ENCODE data around the gene ADK. TPM values are rescaled to one million over a fixed set of nuclear protein-coding genes. Genes with fewer than 3 reads are reported as not detected.
"Not testable (repeated sequence)": the region's sequence is repeated elsewhere in the genome, so short reads cannot be mapped to it uniquely, and the experiment has no call there.

ADK gene
- total and polyA plus RNA-seq, 2 experiments from 2014 or later, result 39.9 to 53.0 TPM

- no peak for TF ChIP-seq EZH2 (IDR thresholded peaks at IDR 0.05; ENCODE audit: low read depth, unreplicated experiment)
- TF ChIP-seq ETS1 (IDR thresholded peaks at IDR 0.05), result no peak
- no peak for TF ChIP-seq JUNB (IDR thresholded peaks at IDR 0.05; ENCODE audit: unreplicated experiment)
- no peak for TF ChIP-seq CREB1 (CRISPR knock-in tag; IDR thresholded peaks at IDR 0.05; ENCODE audit: low read depth)
- TF ChIP-seq POLR2AphosphoS5 (IDR thresholded peaks at IDR 0.05; ENCODE audit: low read depth), result no peak
- no peak for TF ChIP-seq REST (IDR thresholded peaks at IDR 0.05; ENCODE audit: unreplicated experiment)
- TF ChIP-seq ZNF114 (CRISPR knock-in tag; IDR thresholded peaks at IDR 0.05), result no peak
- no peak for TF ChIP-seq CTCF (conservative IDR thresholded peaks at IDR 0.05; ENCODE audit: low read depth in 2 of 2)
- no peak for TF ChIP-seq NANOG (IDR thresholded peaks at IDR 0.05; ENCODE audit: borderline replicate concordance)
- TF ChIP-seq STAT1 (IDR thresholded peaks at IDR 0.05; ENCODE audit: unreplicated experiment), result no peak
Observed at GRCh38 chr10:74523199-74523598, 372.2 kb downstream of the ADK start (continued).

GRCh38 chr10:74525885-74526284 is 374.9 kb downstream of the ADK start:
- Mint-ChIP-seq H3K4me3 (no peak overlapping the region), H3K27ac (no peak overlapping the region), H3K27me3 (ENCODE audit: insufficient read depth, low read depth, poor library complexity) (peaks cover 4% of the 10 kb centered on the region), H3K36me3 (ENCODE audit: low read depth) (no peaks in the 10 kb centered on the region), H3K9me3 (no peaks in the 10 kb centered on the region), H3K4me1 (peaks cover 19% of the 10 kb centered on the region)
- no peak for DNase-seq (ENCODE audit: low spot score)
- no peak overlapping the region for H3K4me2 ChIP-seq
- no peaks in the 10 kb centered on the region for H3K36me3 ChIP-seq (ENCODE audit: insufficient read depth)
- H3K27me3 ChIP-seq (ENCODE audit: insufficient read depth), result no peaks in the 10 kb centered on the region
- H3K4me1 ChIP-seq (ENCODE audit: insufficient read depth), result peaks cover 6% of the 10 kb centered on the region
- ATAC-seq, result no peak
- no peaks in the 10 kb centered on the region for H3F3A ChIP-seq (replicated peaks; ENCODE audit: low read depth)
- H3K27ac ChIP-seq (ENCODE audit: low read depth), result no peak overlapping the region
- no peak overlapping the region for H3K4me3 ChIP-seq
- no peaks in the 10 kb centered on the region for H3K9me2 ChIP-seq (ENCODE audit: insufficient read depth)
- H2AFZ ChIP-seq, result no peak overlapping the region
- H4K20me1 ChIP-seq (replicated peaks; ENCODE audit: insufficient read depth), result no peaks in the 10 kb centered on the region
- TF ChIP-seq CREB1 (CRISPR knock-in tag; IDR thresholded peaks at IDR 0.05; ENCODE audit: low read depth) (no peak), ZNF331 (CRISPR knock-in tag; IDR thresholded peaks at IDR 0.05; ENCODE audit: low read depth) (no peak), REST (IDR thresholded peaks at IDR 0.05; ENCODE audit: unreplicated experiment) (no peak), NANOG (IDR thresholded peaks at IDR 0.05; ENCODE audit: borderline replicate concordance) (no peak)
- no peaks in the 10 kb centered on the region for H3K79me2 ChIP-seq (replicated peaks; ENCODE audit: insufficient read depth)

- DNase-seq (ENCODE audit: low spot score); H3F3A ChIP-seq (replicated peaks; ENCODE audit: low read depth); H3K9me2 ChIP-seq (ENCODE audit: insufficient read depth); H3K27me3 ChIP-seq (ENCODE audit: insufficient read depth); H3K36me3 ChIP-seq (ENCODE audit: insufficient read depth); H3K79me2 ChIP-seq (replicated peaks; ENCODE audit: insufficient read depth); H3K4me1 ChIP-seq (ENCODE audit: insufficient read depth); H3K4me1 Mint-ChIP-seq; H2AFZ ChIP-seq; H3K4me2 ChIP-seq; H3K4me3 ChIP-seq; H3K27ac ChIP-seq (ENCODE audit: low read depth); H3K4me3 Mint-ChIP-seq; H3K9me3 Mint-ChIP-seq; H3K27ac Mint-ChIP-seq; H3K36me3 Mint-ChIP-seq (ENCODE audit: low read depth); ATAC-seq; H4K20me1 ChIP-seq (replicated peaks; ENCODE audit: insufficient read depth); H3K27me3 Mint-ChIP-seq (ENCODE audit: insufficient read depth, low read depth, poor library complexity): not testable (repeated sequence)
Observed at GRCh38 chr10:74527611-74528010, 376.6 kb downstream of the ADK start.
